Epithelial cell of esophagus (primary cell): ENCODE measurements around the gene ZNF628.

ENCODE experiments used
- DNase-seq: peaks from one replicate; pipeline ENCODE4 v3.0.0; 2010; ENCODE audit warnings: low read depth
- H3K4me3 ChIP-seq: 2 replicates; pipeline ENCODE4 v1.5.1; 2011; ENCODE audit warnings: mild to moderate bottlenecking, low read length, control low read depth
- TF ChIP-seq, protein P1 (sequence below): IDR thresholded peaks from 2 replicates; pipeline ENCODE4 v1.5.1; 2011; ENCODE audit warnings: low read depth, mild to moderate bottlenecking, low read length, control low read depth, inconsistent platforms; ENCODE audit not compliant: insufficient read depth; ENCODE audit errors: missing control alignments

Gene ZNF628

DNA sequence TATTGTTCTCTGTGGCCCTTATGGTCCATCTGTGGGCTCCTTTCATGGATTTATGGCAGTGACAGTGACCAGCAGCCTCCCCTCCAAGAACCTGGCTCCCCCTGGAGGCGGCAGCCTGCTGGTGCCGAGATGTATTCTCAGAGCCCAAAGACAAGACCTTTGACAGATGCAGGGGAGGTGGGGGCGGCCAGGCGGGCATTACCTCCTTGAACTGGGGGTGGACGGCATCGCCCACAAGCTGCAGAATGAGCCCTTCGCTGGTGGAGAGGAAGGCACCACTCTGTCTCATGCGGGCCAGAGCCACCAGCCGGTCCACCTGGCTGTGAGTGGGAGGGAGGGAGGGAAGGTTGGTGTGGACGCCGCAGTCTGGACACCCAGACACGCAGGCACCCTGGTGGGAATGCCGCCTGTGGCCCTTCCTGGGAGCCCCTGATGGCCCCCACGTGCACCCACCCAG lies 21.6 kb upstream of the ZNF628 start:
- peak; percentile 59 for DNase-seq

DNA sequence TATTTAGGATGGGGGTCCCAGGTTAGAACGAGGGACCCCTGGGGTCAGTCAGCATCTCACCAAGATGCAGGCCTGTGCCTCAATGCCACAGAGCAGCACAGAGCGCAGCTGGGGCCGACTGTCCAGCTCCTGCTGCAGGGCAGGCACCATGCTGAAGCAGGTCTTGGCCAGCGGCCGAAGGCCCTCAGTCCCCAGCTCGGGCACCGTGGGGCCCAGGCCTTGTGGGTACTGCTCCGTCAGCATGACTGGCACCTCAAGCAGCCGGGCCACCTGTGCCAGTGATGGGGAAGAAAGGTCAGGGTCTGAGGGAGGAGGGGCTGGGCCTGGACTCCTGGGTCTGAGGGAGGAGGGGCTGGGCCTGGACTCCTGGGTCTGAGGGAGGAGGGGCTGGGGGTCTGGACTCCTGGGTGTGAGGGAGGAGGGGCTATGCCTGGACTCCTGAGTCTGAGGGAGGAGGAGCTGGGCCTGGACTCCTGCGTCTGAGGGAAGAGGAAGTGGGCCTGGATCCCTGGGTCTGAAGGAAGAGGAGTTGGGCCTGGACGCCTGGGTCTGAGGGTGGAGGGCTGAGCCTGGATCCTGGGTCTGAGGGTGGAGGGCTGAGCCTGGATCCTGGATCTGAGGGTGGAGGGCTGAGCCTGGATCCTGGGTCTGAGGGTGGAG lies 20.7 kb upstream of the ZNF628 start:
- no peak overlapping the region for H3K4me3 ChIP-seq
- DNase-seq: no peak
- TF ChIP-seq, protein P1, sequence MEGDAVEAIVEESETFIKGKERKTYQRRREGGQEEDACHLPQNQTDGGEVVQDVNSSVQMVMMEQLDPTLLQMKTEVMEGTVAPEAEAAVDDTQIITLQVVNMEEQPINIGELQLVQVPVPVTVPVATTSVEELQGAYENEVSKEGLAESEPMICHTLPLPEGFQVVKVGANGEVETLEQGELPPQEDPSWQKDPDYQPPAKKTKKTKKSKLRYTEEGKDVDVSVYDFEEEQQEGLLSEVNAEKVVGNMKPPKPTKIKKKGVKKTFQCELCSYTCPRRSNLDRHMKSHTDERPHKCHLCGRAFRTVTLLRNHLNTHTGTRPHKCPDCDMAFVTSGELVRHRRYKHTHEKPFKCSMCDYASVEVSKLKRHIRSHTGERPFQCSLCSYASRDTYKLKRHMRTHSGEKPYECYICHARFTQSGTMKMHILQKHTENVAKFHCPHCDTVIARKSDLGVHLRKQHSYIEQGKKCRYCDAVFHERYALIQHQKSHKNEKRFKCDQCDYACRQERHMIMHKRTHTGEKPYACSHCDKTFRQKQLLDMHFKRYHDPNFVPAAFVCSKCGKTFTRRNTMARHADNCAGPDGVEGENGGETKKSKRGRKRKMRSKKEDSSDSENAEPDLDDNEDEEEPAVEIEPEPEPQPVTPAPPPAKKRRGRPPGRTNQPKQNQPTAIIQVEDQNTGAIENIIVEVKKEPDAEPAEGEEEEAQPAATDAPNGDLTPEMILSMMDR: no peak

More for the DNA sequence above, 21.6 kb upstream of the ZNF628 start:
- no peak overlapping the region for H3K4me3 ChIP-seq
- TF ChIP-seq, protein P1: peak; percentile 82

DNA sequence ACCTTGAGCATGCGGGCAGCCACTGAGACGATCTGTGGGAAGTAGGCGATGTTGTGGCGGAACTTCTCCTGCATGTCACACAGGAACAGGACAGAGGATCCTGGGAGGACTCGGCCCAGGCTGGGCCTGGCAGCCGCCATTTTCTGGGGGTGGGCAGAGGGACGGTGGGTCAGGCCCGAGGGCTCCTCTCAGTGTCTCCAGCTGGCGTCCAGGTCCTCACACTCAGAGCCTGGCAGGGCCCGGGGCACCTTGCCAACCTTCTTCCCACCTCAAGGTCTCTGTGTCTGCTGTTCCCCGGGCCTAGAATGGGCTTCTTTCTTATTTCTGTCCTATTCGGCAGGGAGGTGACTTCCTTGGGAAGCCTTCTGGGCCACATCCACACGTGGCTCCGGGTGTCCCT lies 20.1 kb upstream of the ZNF628 start:
- no peak for DNase-seq
- TF ChIP-seq, protein P1: no peak
- H3K4me3 ChIP-seq: no peak overlapping the region

DNA sequence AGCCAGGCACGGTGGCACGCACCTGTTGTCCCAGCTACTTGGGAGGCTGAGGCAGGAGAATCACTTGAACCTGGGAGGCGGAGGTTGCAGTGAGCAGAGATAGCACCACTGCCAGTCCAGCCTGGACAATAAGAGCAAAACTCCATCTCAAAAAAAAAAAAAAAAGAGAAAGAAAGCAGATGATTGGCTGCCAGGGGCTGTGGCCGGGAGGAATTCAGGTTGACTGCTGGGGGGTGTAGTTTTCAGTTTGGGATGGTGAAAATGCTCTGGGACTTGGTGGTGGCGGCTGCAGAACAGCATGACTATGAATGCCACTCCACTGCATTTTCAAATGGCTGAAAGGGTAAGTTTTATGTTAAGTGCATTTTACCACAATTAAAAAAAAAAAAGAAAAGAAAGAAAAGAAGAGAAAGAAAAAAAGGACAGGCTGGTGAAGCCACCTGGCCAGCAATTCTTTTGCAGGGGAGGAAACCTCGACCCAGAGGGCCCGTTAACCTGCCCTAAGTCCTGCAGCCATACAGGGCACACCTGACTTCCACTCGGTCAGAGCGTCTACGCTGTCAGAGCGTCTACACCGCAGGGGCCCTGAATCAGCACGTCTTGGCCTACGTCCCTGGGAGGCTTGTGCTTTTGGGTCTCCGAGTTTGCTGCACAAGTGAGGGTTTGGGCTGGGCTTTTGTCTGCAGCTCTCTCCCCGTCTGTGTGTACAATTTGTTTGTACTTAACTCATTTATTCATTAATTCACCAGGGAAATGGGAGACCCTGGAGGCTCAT lies 18.5 kb upstream of the ZNF628 start:
- TF ChIP-seq, protein P1: no peak
- no peak for DNase-seq
- H3K4me3 ChIP-seq: no peak overlapping the region

DNA sequence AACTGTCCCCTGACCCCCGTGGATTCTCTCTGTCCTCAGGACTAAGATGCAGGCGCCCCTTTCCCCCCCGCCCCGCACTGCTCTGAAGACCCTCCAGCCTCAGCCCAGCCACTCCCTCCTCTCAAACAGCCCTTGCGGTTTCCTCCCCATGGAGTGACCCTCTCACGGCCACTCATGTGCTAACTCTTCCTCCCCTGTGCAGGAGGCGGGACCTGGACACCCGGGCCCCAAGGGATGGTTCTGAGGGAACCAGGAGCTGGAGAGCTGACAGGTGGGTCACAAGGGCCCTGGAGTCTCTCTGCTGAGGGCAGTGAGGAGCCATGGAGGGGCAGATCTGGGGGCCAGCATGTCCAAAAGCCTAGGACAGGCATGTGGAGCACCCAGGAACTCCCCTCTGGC lies 16.9 kb upstream of the ZNF628 start:
- H3K4me3 ChIP-seq: no peak overlapping the region
- DNase-seq: no peak
- TF ChIP-seq, protein P1: no peak

DNA sequence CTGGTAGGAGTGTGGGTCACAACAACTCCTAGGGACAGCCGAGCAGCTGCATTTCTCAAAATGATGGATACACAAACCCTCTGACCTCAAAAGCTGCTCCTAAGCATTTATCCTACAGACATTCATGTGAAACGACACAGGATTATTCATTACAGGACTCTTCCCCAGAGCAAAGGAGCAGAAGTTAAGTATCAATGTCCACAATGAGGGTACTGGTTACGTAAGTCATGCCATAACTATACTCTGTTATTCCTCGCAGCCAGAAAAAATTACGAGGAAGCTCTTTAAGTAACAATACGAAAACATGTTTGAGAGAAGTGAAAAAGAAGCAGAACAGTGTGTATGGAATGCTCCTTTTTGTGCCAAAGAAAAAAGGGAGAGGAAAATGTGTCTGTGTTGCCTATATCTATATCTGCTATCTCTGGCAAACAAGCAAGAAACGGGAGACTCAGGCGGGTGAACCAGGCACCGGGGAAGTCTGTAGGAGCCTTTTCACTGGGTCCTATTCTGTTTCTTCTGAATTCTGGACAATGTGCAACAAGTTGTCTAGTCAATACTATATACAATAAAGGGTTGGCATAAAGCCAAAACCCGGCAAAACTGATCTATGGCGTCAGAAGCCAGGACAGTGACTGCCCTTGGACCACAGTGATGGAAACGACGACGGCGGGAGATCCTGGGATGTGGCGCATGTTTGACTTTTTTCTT lies 16.3 kb upstream of the ZNF628 start:
- no peak for DNase-seq
- H3K4me3 ChIP-seq: peak overlapping the region; percentile 88
- TF ChIP-seq, protein P1: no peak
